Left cardiac atrium (tissue), 4 donors: ENCODE data around the gene POLR3F. TPM values are rescaled to one million over a fixed set of nuclear protein-coding genes. Genes with fewer than 3 reads are reported as not detected.
A peak's percentile ranks its signal among the peaks of the same experiment; 100 is the strongest.
"Not testable (repeated sequence)": the region's sequence is repeated elsewhere in the genome, so short reads cannot be mapped to it uniquely, and the experiment has no call there.

Experiments used
- ATAC-seq, 2 donors: fragments of 200-7000 bp; cut with Tn5 transposase; one replicate each; pipeline ENCODE4 v1.9.1; 2020; ENCODE audit warnings: mild to moderate bottlenecking in 2 of 2, moderate library complexity in 2 of 2
- DNase-seq: peaks from one replicate; pipeline ENCODE4 v3.0.0-alpha.2; 2020
- intact Hi-C, 2 donors: fragments of 100-400 bp; cut with DNase I; formaldehyde crosslinking; loops; one replicate each; pipeline versions ENCODE4 v1.14.1 to v1.15.1; 2022 to 2023
- total RNA-seq, 2 donors: library from RNA; stranded (reverse); fragmentation: NEBNext Ultra II Directional; extraction: Animal tissue kit (Norgen Biotek cat#: 25700); gene quantifications; one replicate each; pipeline ENCODE4 v1.2.1, GENCODE V29; 2021
- donor health status: DM: no; HTN: yes; CAD: no.
- donor health status: DM: no; HTN: yes; CAD: no; lungs with severe emphysema.
- donor health status: DM: yes; HTN: yes; CAD: no.
- donor health status: Dilated cardiomyopathy.

Gene POLR3F
- total RNA-seq, 2 donors from 2014 or later: 6.1 to 6.5 TPM

DNA sequence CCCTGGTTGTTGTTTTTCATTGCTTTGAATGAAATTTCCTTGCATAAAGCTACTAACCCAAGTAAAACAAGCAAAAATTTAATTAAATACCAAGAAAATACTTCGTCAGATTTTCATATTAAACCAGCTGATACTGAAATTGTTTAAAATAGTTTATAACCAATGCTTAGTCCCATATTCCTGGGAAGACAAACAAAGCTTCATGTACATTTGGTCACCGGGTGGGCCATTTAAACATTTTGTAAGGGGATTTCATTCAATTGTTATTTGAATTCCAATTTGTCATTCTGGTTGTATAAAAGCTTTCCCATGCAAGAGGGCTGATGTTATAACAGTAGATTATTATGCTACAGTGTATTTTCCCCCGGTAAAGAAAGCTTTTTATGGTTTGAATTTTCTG lies 30.4 kb downstream of the POLR3F start:
- intact Hi-C loops: no loop called here
- ATAC-seq: no peak
- no peak for DNase-seq

GRCh38 chr20:18501672-18502071 lies 34.5 kb downstream of the POLR3F start:
- intact Hi-C loops, ATAC-seq, DNase-seq: not testable (repeated sequence)

- ATAC-seq (no peak), DNase-seq (peak; percentile 67)
- intact Hi-C loops: no loop called here
Measured at GRCh38 chr20:18504479-18505060, 37.4 kb downstream of the POLR3F start.

DNA sequence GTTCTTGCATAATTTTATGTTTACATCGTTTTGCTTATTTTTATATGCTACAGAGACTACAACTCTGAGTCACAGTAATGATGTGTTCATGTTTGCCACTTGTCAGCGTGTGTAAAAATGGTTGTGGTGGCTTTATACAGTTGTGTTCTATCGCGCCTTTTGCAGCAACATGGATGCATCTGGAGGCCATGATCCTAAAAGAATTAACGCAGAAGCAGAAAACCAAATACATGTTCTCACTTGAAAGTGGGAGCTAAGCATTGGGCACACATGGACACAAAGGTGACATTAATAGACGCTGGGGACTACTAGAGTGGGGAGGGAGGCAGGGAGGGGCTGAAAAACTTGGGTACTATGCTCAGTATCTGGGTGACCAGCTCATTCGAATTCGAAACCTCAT lies 39.6 kb downstream of the POLR3F start:
- DNase-seq (no peak), ATAC-seq (no peak)
- intact Hi-C loops: no loop called here

- intact Hi-C loops: no loop called here
- peak; percentile 99 for DNase-seq
- peak; percentile 98 to 99 for ATAC-seq
Measured at GRCh38 chr20:18507218-18508191, 40.3 kb downstream of the POLR3F start, which contains the start of gene SEC23B. SEC23B (plus strand) TSS chr20:18507940; CDS start chr20:18510836, 2,896 bp downstream.

DNA sequence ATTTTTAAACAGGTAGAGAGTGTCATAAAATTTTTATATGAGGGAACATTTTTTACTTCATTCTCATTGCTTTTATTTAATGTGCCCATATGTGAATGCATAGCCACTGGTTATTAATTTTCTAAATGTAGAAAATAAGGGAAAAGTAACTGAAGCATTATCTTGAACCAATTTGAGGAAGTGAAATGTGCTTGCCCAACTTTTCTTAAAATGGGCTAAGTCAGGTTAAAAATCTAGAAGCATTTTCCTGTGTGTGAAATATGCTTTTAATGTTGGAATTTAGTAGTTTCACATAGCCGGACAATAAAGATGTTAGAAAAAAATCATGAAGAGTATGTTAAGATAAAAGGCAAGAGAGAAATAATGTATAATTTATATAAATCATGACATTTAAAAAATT lies 44.4 kb downstream of the POLR3F start:
- no peak for ATAC-seq
- intact Hi-C loops: no loop called here
- no peak for DNase-seq

GRCh38 chr20:18513208-18513607 lies 46.0 kb downstream of the POLR3F start:
- intact Hi-C loops: no loop called here
- no peak for ATAC-seq
- DNase-seq: no peak

GRCh38 chr20:18514127-18514526 lies 46.9 kb downstream of the POLR3F start:
- no peak for ATAC-seq
- intact Hi-C loops: no loop called here

DNA sequence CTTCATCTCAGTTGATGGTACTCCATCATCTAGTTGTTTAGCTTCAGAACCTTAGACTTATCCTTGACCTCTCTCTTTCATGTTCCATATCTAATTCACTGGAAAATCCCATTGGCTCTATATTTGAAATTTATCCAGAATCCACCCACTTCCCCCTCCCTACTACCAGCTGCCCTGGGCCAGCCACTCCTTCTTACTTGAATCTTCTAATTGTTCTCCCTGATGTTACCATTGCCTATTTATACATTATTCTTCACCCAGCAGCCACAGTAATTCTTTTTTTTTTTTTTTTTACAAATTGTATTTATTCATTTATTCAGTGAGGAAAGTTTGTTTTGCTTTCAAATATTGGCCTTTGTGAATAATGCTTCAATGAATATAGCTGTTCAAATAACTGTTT lies 48.8 kb downstream of the POLR3F start:
- intact Hi-C loops: no loop called here
- DNase-seq (no peak), ATAC-seq (no peak)

More at GRCh38 chr20:18514127-18514526, 46.9 kb downstream of the POLR3F start:
- DNase-seq: no peak

GRCh38 chr20:18522066-18522465 lies 54.9 kb downstream of the POLR3F start:
- intact Hi-C loops, ATAC-seq, DNase-seq: not testable (repeated sequence)

DNA sequence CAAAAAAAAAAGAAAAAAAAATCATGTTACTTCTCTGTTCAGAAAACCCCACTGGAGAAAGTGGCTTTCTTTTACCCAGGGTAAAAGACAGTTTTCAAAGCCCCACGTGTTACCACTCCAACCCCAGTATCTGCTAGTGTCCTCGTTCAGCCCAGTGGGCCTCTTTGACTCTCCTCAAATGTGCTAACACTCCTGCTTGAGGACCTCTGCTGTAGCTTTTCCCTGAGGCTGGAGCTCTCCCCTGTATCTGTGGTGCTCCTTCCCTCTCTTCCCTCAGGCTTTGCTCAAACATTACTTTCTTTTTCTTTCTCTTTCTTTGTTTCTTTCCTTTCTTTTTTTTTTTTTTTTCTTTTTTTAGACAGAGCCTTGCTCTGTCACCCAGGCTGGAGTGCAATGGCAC lies 55.9 kb downstream of the POLR3F start:
- no peak for DNase-seq
- intact Hi-C loops: no loop called here
- ATAC-seq: no peak

GRCh38 chr20:18524646-18525045 lies 57.5 kb downstream of the POLR3F start:
- intact Hi-C loops: no loop called here
- DNase-seq (no peak), ATAC-seq (no peak)

- intact Hi-C loops, DNase-seq, ATAC-seq: not testable (repeated sequence)
Measured at GRCh38 chr20:18526761-18527160, 59.6 kb downstream of the POLR3F start.

- no peak for ATAC-seq
- intact Hi-C loops: no loop called here
Measured at GRCh38 chr20:18527339-18527738, 60.1 kb downstream of the POLR3F start.

DNA sequence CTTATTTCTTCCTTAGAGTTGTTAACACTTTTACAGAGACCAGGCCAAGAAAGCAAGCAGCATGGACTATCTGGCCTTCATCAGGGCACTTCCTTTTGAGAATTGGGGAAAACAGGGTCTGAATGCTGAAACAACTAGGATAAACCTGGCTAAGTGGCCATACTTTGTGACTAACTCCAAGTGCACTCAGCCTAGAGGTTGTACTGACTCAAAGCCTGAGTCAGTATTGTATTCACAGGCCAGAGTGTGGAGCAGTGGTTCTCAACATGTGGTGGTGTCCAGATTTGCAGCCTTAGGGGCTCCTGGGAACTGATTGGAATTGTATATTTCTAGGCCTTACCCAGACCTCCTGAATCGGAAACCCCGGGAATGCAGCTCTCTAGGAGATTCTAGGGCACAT lies 60.6 kb downstream of the POLR3F start:
- DNase-seq (no peak), ATAC-seq (no peak)
- intact Hi-C loops: no loop called here

More at GRCh38 chr20:18527339-18527738, 60.1 kb downstream of the POLR3F start:
- no peak for DNase-seq

GRCh38 chr20:18529041-18529440 lies 61.9 kb downstream of the POLR3F start:
- ATAC-seq (no peak), DNase-seq (no peak)
- intact Hi-C loops: no loop called here

DNA sequence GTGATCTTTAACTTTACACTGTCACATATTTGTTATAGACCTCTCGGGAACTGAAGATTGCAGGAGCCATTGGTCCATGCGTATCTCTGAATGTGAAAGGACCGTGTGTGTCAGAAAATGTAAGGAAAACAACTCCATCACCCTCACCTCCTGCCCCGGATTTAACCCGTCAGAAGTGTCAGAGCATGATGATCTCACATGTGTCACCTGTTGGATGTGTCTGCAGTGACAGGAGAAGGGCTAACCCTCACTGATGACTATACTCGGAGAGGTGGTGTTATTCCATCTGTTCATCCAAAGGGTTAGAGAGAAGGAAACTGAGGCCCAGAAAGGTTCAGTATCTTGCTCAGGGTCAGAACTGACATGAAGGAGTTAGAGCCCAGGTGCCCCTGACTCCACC lies 65.4 kb downstream of the POLR3F start:
- no peak for ATAC-seq
- intact Hi-C loops: no loop called here
- DNase-seq: no peak

GRCh38 chr20:18533491-18533890 lies 66.3 kb downstream of the POLR3F start:
- intact Hi-C loops: no loop called here
- DNase-seq (no peak), ATAC-seq (no peak)

GRCh38 chr20:18533978-18534644 lies 66.9 kb downstream of the POLR3F start:
- no peak for DNase-seq
- no peak for ATAC-seq
- intact Hi-C loops: no loop called here
